ENCODE measurements around the gene LIPH.
"Not testable (repeated sequence)": the region's sequence is repeated elsewhere in the genome, so short reads cannot be mapped to it uniquely, and the experiment has no call there.

The LIPH gene

DNA sequence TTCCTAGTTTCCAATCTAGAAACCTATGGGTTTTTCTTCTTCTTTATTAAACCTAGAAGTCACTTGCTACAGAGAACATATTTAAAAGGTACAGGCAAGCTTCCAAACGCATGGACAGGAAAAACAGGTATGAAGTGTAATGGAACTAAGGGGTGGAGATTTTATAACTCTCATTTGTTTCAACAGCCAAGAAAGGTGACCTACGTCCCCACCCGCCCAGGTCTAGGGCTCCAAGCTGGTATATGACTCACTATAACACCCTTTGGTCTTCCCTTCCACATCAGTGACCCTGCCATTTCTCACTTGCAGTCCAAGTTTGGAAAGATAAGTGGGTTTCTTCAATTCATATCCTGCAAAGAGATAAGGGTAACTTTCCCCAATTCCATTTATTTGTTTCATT, 6.0 kb upstream of the LIPH start:
- Histone ChIP-seq H2BK5ac (ENCODE audit: low read length) (no peak overlapping the region), H2BK12ac (ENCODE audit: low read length) (no peak overlapping the region), H3K27ac (replicated peaks; ENCODE audit: low read length) (no peak overlapping the region), H2AK5ac (ENCODE audit: low read depth, low read length) (no peak overlapping the region), H3K4me2 (ENCODE audit: insufficient read depth, low read length, poor library complexity, severe bottlenecking) (no peak overlapping the region), H3K14ac (ENCODE audit: low read length) (no peak overlapping the region), H2BK15ac (ENCODE audit: low read length) (no peak overlapping the region), H3K9me3 (replicated peaks in 1 of 2; ENCODE audit: control insufficient read depth in 2 of 2, insufficient read depth in 1 of 2, low read depth in 1 of 2, low read length in 2 of 2) (no peaks in the 10 kb centered on the region), H3K27me3 (ENCODE audit: control insufficient read depth in 3 of 3, insufficient read depth in 3 of 3, low read depth in 1 of 3, low read length in 3 of 3) (peaks cover 0 to 30% (median 0%) of the 10 kb centered on the region in 3 experiments), H4K91ac (ENCODE audit: low read depth, low read length, poor library complexity) (no peak overlapping the region), H3K18ac (ENCODE audit: low read length) (no peak overlapping the region), H2BK120ac (ENCODE audit: low read depth, low read length) (no peak overlapping the region), H3K4me3 (ENCODE audit: low read length in 2 of 2) (no peak overlapping the region), H3K4me1 (ENCODE audit: control insufficient read depth in 2 of 2, insufficient read depth in 1 of 2, low read depth in 1 of 2, low read length in 2 of 2) (peaks cover 0 to 2% of the 10 kb centered on the region in 2 donors), H3K23ac (ENCODE audit: low read depth, low read length, poor library complexity) (no peak overlapping the region), H2AFZ (ENCODE audit: low read length) (no peak overlapping the region), H3K79me1 (ENCODE audit: low read depth, low read length) (no peaks in the 10 kb centered on the region), H3K9ac (ENCODE audit: low read depth, low read length, poor library complexity) (no peak overlapping the region), H3K36me3 (replicated peaks in 1 of 2; ENCODE audit: control insufficient read depth in 2 of 2, insufficient read depth in 2 of 2, low read length in 2 of 2) (no peaks in the 10 kb centered on the region), H3K4ac (ENCODE audit: low read length) (no peak overlapping the region), H4K8ac (ENCODE audit: low read depth, low read length) (no peak overlapping the region)
- WGBS, 2 donors (ENCODE audit: extremely low coverage in 2 of 2, insufficient read length in 2 of 2, insufficient replicate concordance in 1 of 2), result no CpG with 5 or more reads among the region's 3 CpGs
- no peak for DNase-seq (ENCODE audit: low spot score)

DNA sequence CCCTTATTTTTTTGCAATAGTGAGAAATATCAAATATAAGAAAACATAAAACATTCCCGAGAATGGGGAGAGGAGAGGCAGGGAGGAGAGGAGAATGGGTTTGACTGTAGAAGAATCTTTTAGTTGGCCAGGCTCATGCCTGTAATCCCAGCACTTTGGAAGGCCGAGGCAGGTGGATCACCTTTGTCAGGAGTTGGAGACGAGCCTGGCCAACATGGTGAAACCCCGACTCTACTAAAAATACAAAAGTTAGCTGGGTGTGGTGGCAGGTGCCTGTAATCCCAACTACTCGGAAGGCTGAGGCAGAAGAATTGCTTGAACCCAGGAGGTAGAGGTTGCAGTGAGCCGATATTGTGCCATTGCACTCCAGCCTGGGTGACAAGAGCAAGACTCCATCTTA, 4.3 kb upstream of the LIPH start:
- not testable (repeated sequence) for H3K4me3 ChIP-seq (ENCODE audit: low read length in 2 of 2); DNase-seq (ENCODE audit: low spot score); H3K18ac ChIP-seq (ENCODE audit: low read length); H4K91ac ChIP-seq (ENCODE audit: low read depth, low read length, poor library complexity); H3K36me3 ChIP-seq (replicated peaks in 1 of 2; ENCODE audit: control insufficient read depth in 2 of 2, insufficient read depth in 2 of 2, low read length in 2 of 2); H3K27ac ChIP-seq (replicated peaks; ENCODE audit: low read length); H3K4me2 ChIP-seq (ENCODE audit: insufficient read depth, low read length, poor library complexity, severe bottlenecking); H3K79me1 ChIP-seq (ENCODE audit: low read depth, low read length); H2AK5ac ChIP-seq (ENCODE audit: low read depth, low read length); H2BK5ac ChIP-seq (ENCODE audit: low read length); H4K8ac ChIP-seq (ENCODE audit: low read depth, low read length); H3K9ac ChIP-seq (ENCODE audit: low read depth, low read length, poor library complexity); H2BK12ac ChIP-seq (ENCODE audit: low read length); H3K14ac ChIP-seq (ENCODE audit: low read length); H2BK120ac ChIP-seq (ENCODE audit: low read depth, low read length); H2BK15ac ChIP-seq (ENCODE audit: low read length); H2AFZ ChIP-seq (ENCODE audit: low read length); H3K4me1 ChIP-seq (ENCODE audit: control insufficient read depth in 2 of 2, insufficient read depth in 1 of 2, low read depth in 1 of 2, low read length in 2 of 2); H3K23ac ChIP-seq (ENCODE audit: low read depth, low read length, poor library complexity); H3K9me3 ChIP-seq (replicated peaks in 1 of 2; ENCODE audit: control insufficient read depth in 2 of 2, insufficient read depth in 1 of 2, low read depth in 1 of 2, low read length in 2 of 2); H3K4ac ChIP-seq (ENCODE audit: low read length)
- no CpG with 5 or more reads among the region's 6 CpGs for WGBS, 2 donors (ENCODE audit: extremely low coverage in 2 of 2, insufficient read length in 2 of 2, insufficient replicate concordance in 1 of 2)
- peaks cover 0 to 23% (median 0%) of the 10 kb centered on the region in 3 experiments for H3K27me3 ChIP-seq (ENCODE audit: control insufficient read depth in 3 of 3, insufficient read depth in 3 of 3, low read depth in 1 of 3, low read length in 3 of 3)

DNA sequence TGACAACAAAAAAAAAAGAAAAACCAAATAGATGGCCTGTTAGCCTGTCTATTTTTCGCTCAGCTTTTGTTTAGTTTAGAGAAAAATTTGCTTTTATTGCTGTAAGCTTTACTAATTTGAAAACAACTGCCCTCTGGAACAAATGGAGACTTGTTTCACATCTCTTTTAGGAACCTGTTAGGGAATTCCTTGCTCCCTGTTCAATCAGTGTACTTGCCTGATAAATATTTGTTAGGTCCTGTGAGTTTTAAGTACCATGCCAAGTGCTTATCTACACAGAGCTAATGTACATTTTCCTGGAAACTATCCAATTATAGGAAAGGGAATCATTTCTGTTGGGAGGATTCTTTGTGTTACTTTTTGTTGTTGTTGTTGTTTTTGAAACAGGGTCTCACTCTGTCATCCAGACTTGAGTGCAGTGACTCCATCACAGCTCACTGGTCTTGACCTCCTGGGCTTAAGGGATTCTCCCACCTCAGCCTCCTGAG, 3.5 kb upstream of the LIPH start:
- Histone ChIP-seq H2AK5ac (ENCODE audit: low read depth, low read length) (no peak overlapping the region), H4K91ac (ENCODE audit: low read depth, low read length, poor library complexity) (no peak overlapping the region), H3K79me1 (ENCODE audit: low read depth, low read length) (no peaks in the 10 kb centered on the region), H4K8ac (ENCODE audit: low read depth, low read length) (no peak overlapping the region), H2BK5ac (ENCODE audit: low read length) (no peak overlapping the region), H3K27me3 (ENCODE audit: control insufficient read depth in 3 of 3, insufficient read depth in 3 of 3, low read depth in 1 of 3, low read length in 3 of 3) (peaks cover 0 to 15% (median 0%) of the 10 kb centered on the region in 3 experiments), H3K4me3 (ENCODE audit: low read length in 2 of 2) (no peak overlapping the region), H3K4me2 (ENCODE audit: insufficient read depth, low read length, poor library complexity, severe bottlenecking) (no peak overlapping the region), H3K14ac (ENCODE audit: low read length) (no peak overlapping the region), H3K4me1 (ENCODE audit: control insufficient read depth in 2 of 2, insufficient read depth in 1 of 2, low read depth in 1 of 2, low read length in 2 of 2) (peaks cover 0 to 1% of the 10 kb centered on the region in 2 donors), H2AFZ (ENCODE audit: low read length) (no peak overlapping the region), H2BK15ac (ENCODE audit: low read length) (no peak overlapping the region), H3K4ac (ENCODE audit: low read length) (no peak overlapping the region), H3K36me3 (replicated peaks in 1 of 2; ENCODE audit: control insufficient read depth in 2 of 2, insufficient read depth in 2 of 2, low read length in 2 of 2) (no peaks in the 10 kb centered on the region), H2BK12ac (ENCODE audit: low read length) (no peak overlapping the region), H3K23ac (ENCODE audit: low read depth, low read length, poor library complexity) (no peak overlapping the region), H3K18ac (ENCODE audit: low read length) (no peak overlapping the region), H2BK120ac (ENCODE audit: low read depth, low read length) (no peak overlapping the region), H3K9ac (ENCODE audit: low read depth, low read length, poor library complexity) (no peak overlapping the region), H3K27ac (replicated peaks; ENCODE audit: low read length) (no peak overlapping the region), H3K9me3 (replicated peaks in 1 of 2; ENCODE audit: control insufficient read depth in 2 of 2, insufficient read depth in 1 of 2, low read depth in 1 of 2, low read length in 2 of 2) (no peaks in the 10 kb centered on the region)
- WGBS, 2 donors (ENCODE audit: extremely low coverage in 2 of 2, insufficient read length in 2 of 2, insufficient replicate concordance in 1 of 2), result no CpG with 5 or more reads among the region's 1 CpG
- no peak for DNase-seq (ENCODE audit: low spot score)

DNA sequence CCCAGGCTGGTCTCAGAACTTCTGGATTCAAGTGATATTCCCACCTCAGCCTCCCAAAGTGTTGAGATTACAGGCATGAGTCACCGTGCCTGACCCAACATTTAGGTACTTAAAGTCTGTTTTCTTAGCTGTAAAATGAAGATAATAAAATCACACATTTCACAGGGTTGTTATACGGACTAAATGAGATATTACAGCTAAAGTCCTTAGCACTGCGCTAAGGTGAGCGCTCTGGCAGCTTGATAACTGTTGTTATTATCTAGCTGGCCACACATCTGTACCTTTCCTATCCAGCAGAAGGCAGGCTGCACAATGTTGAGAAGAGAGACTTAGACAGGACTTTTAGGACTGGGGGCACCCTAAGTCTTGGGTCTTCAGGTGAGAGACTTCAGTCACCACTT, 2.7 kb upstream of the LIPH start:
- no peak overlapping the region for H2AK5ac ChIP-seq (ENCODE audit: low read depth, low read length)
- no peak overlapping the region for H3K27ac ChIP-seq (replicated peaks; ENCODE audit: low read length)

More for the DNA sequence above, 2.7 kb upstream of the LIPH start:
- Histone ChIP-seq H3K14ac (ENCODE audit: low read length) (no peak overlapping the region), H4K8ac (ENCODE audit: low read depth, low read length) (no peak overlapping the region), H2BK120ac (ENCODE audit: low read depth, low read length) (no peak overlapping the region), H2AFZ (ENCODE audit: low read length) (no peak overlapping the region), H3K4me2 (ENCODE audit: insufficient read depth, low read length, poor library complexity, severe bottlenecking) (no peak overlapping the region), H3K23ac (ENCODE audit: low read depth, low read length, poor library complexity) (no peak overlapping the region), H3K9ac (ENCODE audit: low read depth, low read length, poor library complexity) (no peak overlapping the region), H3K36me3 (replicated peaks in 1 of 2; ENCODE audit: control insufficient read depth in 2 of 2, insufficient read depth in 2 of 2, low read length in 2 of 2) (no peaks in the 10 kb centered on the region), H3K27me3 (ENCODE audit: control insufficient read depth in 3 of 3, insufficient read depth in 3 of 3, low read depth in 1 of 3, low read length in 3 of 3) (peaks cover 0 to 9% (median 0%) of the 10 kb centered on the region in 3 experiments), H3K18ac (ENCODE audit: low read length) (no peak overlapping the region), H3K4ac (ENCODE audit: low read length) (no peak overlapping the region), H3K4me3 (ENCODE audit: low read length in 2 of 2) (no peak overlapping the region), H2BK15ac (ENCODE audit: low read length) (no peak overlapping the region), H3K4me1 (ENCODE audit: control insufficient read depth in 2 of 2, insufficient read depth in 1 of 2, low read depth in 1 of 2, low read length in 2 of 2) (peaks cover 0 to 1% of the 10 kb centered on the region in 2 donors), H3K79me1 (ENCODE audit: low read depth, low read length) (no peaks in the 10 kb centered on the region), H4K91ac (ENCODE audit: low read depth, low read length, poor library complexity) (no peak overlapping the region), H3K9me3 (replicated peaks in 1 of 2; ENCODE audit: control insufficient read depth in 2 of 2, insufficient read depth in 1 of 2, low read depth in 1 of 2, low read length in 2 of 2) (no peaks in the 10 kb centered on the region), H2BK12ac (ENCODE audit: low read length) (no peak overlapping the region), H2BK5ac (ENCODE audit: low read length) (no peak overlapping the region)
- no CpG with 5 or more reads among the region's 4 CpGs for WGBS, 2 donors (ENCODE audit: extremely low coverage in 2 of 2, insufficient read length in 2 of 2, insufficient replicate concordance in 1 of 2)
- no peak for DNase-seq (ENCODE audit: low spot score)

All from neuronal stem cell (in vitro differentiated cells).